Upper lobe of left lung (tissue), 4 donors: ENCODE data around the gene SKOR1.

Experiments
- CTCF ChIP-seq, 6 experiments: fragments of 450-650 bp in 4 of 6; fragments of 200-600 bp in 2 of 6; sonication (generic) in 2 of 6; IDR thresholded peaks; one replicate each; pipeline ENCODE4 v1.5.1; 2016 to 2019; ENCODE audit warnings: antibody characterized with exemption in 6 of 6
- POLR2A ChIP-seq, 4 donors: fragments of 450-650 bp; IDR thresholded peaks; one replicate each; pipeline ENCODE4 v1.5.1; 2016 to 2017; ENCODE audit warnings: antibody characterized with exemption in 4 of 4, mild to moderate bottlenecking in 2 of 4
- POLR2AphosphoS5 ChIP-seq, 2 donors: sonication (generic); formaldehyde crosslinking; IDR thresholded peaks; one replicate each; pipeline ENCODE4 v1.5.1; 2017; ENCODE audit warnings: antibody characterized with exemption in 2 of 2

DNA sequence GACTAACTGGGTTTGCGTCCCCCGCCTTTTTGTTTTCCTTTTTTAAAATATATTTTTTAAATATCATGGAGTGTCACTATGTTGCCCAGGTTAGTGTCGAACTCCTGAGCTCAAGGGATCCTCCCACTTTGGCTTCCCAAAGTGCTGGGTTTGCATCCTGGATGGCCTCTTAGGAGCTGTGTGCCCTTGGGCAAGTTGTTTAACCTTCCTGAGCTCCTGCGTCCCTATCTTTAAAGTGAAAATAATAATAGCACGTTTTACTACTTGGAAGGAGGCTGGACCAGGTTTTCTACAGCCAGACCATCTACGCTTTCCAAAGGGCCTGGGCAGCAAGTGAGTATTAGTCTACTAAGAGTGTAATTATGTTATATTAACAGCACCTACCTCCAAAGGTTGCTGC is 58.7 kb downstream of the SKOR1 start:
- no peak for TF ChIP-seq CTCF (IDR thresholded peaks at IDR 0.05)
- no peak for TF ChIP-seq POLR2AphosphoS5 (IDR thresholded peaks at IDR 0.05)
- no peak for TF ChIP-seq POLR2A (IDR thresholded peaks at IDR 0.05)
